Prostate gland (tissue), 2 donors: ENCODE measurements around the gene TYR.

Experiments used
- POLR2A ChIP-seq: fragments of 450-650 bp; IDR thresholded peaks from one replicate; pipeline ENCODE4 v1.6.1; 2016; ENCODE audit warnings: antibody characterized with exemption, mild to moderate bottlenecking
- POLR2AphosphoS5 ChIP-seq: sonication (generic); formaldehyde crosslinking; IDR thresholded peaks from one replicate; pipeline ENCODE4 v1.6.1; 2017; ENCODE audit warnings: antibody characterized with exemption
- TF ChIP-seq, protein P1 (sequence below), 4 experiments: fragments of 200-600 bp in 2 of 4; fragments of 450-650 bp in 2 of 4; sonication (generic) in 2 of 4; IDR thresholded peaks; 1 replicate in 3 of 4; 2 replicates in 1 of 4; pipeline ENCODE4 v1.5.1; 2016 to 2019; ENCODE audit warnings: antibody characterized with exemption in 4 of 4, mild to moderate bottlenecking in 2 of 4, moderate library complexity in 2 of 4

DNA sequence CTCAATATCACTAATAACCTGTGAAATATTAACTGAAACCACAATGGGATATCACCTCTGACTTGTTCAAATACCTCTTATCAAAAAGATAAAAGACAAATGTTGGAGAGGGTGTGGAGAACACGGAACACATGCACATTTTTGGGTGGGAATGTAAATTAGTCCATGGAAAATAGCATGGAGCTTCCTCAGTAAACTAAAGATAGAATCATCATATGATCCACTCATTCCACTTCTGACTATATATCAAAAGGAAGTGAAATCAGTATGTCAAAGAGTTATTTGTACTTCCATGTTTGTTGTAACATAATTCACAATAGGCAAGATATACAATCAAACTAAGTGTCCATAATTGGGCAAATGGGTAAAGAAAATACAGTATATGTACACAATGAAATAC is 57.4 kb downstream of the TYR start:
- TF ChIP-seq POLR2AphosphoS5 (no peak), POLR2A (no peak)
- TF ChIP-seq, protein P1, sequence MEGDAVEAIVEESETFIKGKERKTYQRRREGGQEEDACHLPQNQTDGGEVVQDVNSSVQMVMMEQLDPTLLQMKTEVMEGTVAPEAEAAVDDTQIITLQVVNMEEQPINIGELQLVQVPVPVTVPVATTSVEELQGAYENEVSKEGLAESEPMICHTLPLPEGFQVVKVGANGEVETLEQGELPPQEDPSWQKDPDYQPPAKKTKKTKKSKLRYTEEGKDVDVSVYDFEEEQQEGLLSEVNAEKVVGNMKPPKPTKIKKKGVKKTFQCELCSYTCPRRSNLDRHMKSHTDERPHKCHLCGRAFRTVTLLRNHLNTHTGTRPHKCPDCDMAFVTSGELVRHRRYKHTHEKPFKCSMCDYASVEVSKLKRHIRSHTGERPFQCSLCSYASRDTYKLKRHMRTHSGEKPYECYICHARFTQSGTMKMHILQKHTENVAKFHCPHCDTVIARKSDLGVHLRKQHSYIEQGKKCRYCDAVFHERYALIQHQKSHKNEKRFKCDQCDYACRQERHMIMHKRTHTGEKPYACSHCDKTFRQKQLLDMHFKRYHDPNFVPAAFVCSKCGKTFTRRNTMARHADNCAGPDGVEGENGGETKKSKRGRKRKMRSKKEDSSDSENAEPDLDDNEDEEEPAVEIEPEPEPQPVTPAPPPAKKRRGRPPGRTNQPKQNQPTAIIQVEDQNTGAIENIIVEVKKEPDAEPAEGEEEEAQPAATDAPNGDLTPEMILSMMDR (IDR thresholded peaks at IDR 0.05) = no peak
